D721Med (cell line): ENCODE data around the gene RFLNA.

Experiments used
- DNase-seq: peaks from one replicate; pipeline ENCODE4 v3.0.0; 2011; ENCODE audit warnings: low spot score; ENCODE audit not compliant: insufficient read length
- FAIRE-seq: peaks from 2 replicates; lab custom pipeline; 2011; peaks lifted over from hg19 to GRCh38; lab: Jason Lieb, UNC
- CTCF ChIP-seq: IDR thresholded peaks from 2 replicates; pipeline ENCODE4 v1.5.1; 2012; ENCODE audit warnings: mild to moderate bottlenecking, control low read depth; ENCODE audit not compliant: insufficient read depth; ENCODE audit errors: missing control alignments

Gene RFLNA

GRCh38 chr12:124314207-124314606 is 19.3 kb downstream of the RFLNA start:
- TF ChIP-seq CTCF = no peak
- FAIRE-seq = no peak
- no peak for DNase-seq

DNA sequence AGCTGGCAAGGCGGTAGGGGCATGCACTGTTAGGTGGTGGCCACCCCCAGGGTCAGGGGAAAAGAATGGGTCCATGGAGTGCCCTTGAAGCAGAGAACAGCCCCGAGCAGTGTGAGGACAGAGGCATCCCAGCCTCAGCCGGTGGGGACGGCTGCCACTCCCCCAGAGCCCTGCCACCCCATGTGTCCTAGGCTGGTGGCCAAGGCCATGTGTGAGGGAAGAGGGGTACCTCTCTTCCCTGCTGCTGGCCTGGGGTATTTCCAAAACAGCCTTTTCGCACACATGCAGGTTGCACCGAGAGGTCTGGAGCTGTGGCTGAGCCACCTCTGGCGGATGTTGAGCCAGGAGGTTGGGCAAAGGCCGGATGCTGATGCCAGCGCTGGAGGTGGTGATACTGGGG is 19.9 kb downstream of the RFLNA start:
- no peak for TF ChIP-seq CTCF
- no peak for FAIRE-seq

GRCh38 chr12:124315372-124316044 is 20.6 kb downstream of the RFLNA start:
- DNase-seq = no peak
- no peak for TF ChIP-seq CTCF
- FAIRE-seq = no peak

More for the DNA sequence above, 19.9 kb downstream of the RFLNA start:
- no peak for DNase-seq

DNA sequence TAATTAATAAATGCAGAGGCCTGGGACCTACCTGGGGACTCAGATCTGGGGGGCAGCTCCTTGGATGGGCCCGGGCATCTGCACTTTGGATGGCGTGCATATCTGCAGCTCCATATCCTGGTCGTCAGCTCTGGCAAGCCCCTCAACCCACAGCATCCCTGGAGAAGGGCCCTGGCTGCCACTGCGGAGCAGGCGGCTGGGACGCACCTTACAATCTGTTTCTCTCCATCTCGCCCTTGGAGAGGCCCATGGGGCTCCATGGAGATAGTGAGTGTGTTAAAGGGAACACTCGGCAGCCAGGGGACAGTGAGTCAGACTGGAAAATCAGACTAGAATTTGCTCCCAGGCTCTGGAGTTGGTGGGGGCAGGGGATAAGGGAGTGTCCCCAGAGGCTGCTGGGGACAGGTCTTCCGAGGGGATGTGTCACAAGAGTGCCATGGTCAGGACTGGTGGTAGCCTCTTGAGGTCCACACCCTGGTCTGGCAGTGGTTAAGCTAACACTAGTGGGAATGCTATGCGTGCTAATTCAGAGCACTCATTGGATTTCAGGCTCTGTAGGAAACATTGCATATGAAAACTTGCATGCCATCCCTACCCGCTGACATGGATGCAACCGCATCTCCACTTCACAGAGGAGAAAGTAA is 21.5 kb downstream of the RFLNA start:
- FAIRE-seq = no peak
- TF ChIP-seq CTCF = no peak
- no peak for DNase-seq

GRCh38 chr12:124317400-124317799 is 22.5 kb downstream of the RFLNA start:
- TF ChIP-seq CTCF = no peak
- FAIRE-seq (no peak), DNase-seq (no peak)

GRCh38 chr12:124318278-124319020 is 23.6 kb downstream of the RFLNA start:
- FAIRE-seq = no peak
- no peak for DNase-seq
- no peak for TF ChIP-seq CTCF
